Heart right ventricle (tissue), 16 donors: ENCODE measurements around the gene DLD. TPM values are rescaled to one million over a fixed set of nuclear protein-coding genes. Genes with fewer than 3 reads are reported as not detected.
A peak's percentile ranks its signal among the peaks of the same experiment; 100 is the strongest.

Experiments used
- ATAC-seq, 8 donors: fragments of 200-7000 bp; cut with Tn5 transposase; one replicate each; pipeline ENCODE4 v1.9.1; 2020; ENCODE audit warnings: mild to moderate bottlenecking in 8 of 8, moderate library complexity in 8 of 8, moderate number of reproducible peaks in 1 of 8
- DNase-seq, 2 donors: peaks; one replicate each; pipeline ENCODE4 v3.0.0-alpha.2; 2020
- H3K27ac ChIP-seq, 10 donors: fragments of 200-600 bp; sonication (generic) in 2 of 10; one replicate each; pipeline versions ENCODE4 v1.5.0 to v1.8.0; 2020 to 2022; ENCODE audit warnings: mild to moderate bottlenecking in 3 of 10
- H3K27me3 ChIP-seq, 7 donors: fragments of 200-600 bp; one replicate each; pipeline ENCODE4 v1.8.0; 2021 to 2022; ENCODE audit warnings: mild to moderate bottlenecking in 2 of 7
- H3K36me3 ChIP-seq, 9 donors: fragments of 200-600 bp; sonication (generic) in 1 of 9; one replicate each; pipeline versions ENCODE4 v1.5.0 to v1.8.0; 2020 to 2022; ENCODE audit warnings: mild to moderate bottlenecking in 2 of 9
- H3K4me1 ChIP-seq, 9 donors: fragments of 200-600 bp; sonication (generic) in 1 of 9; one replicate each; pipeline versions ENCODE4 v1.5.0 to v1.8.0; 2020 to 2022; ENCODE audit warnings: mild to moderate bottlenecking in 4 of 9
- H3K4me3 ChIP-seq, 10 donors: fragments of 200-600 bp; sonication (generic) in 2 of 10; one replicate each; pipeline versions ENCODE4 v1.5.0 to v1.8.0; 2020 to 2022; ENCODE audit warnings: mild to moderate bottlenecking in 7 of 10, moderate library complexity in 2 of 10
- H3K9me3 ChIP-seq, 11 donors: fragments of 200-600 bp in 10 of 11; sonication (generic) in 2 of 11; one replicate each; pipeline versions ENCODE4 v1.5.0 to v1.8.0; 2013 to 2022; ENCODE audit warnings: mild to moderate bottlenecking in 2 of 11, control low read depth in 1 of 11, moderate library complexity in 1 of 11
- WGBS, 2 donors: extraction: QIAGEN DNeasy Blood & Tissue Kit; methylation state at CpG; one replicate each; pipeline ENCODE4 v1.1.7; 2013; ENCODE audit warnings: inconsistent platforms in 1 of 2; 5-methylcytosine and 5-hydroxymethylcytosine counted together
- intact Hi-C, 10 donors: fragments of 100-400 bp; cut with DNase I; formaldehyde crosslinking; loops; one replicate each; pipeline versions ENCODE4 v1.11.1 to v1.14.2; 2022
- polyA plus RNA-seq, 2 donors: library from polyadenylated mRNA; stranded (reverse); fragments of 200-250 nt; gene quantifications; one replicate each; pipeline ENCODE4 v1.2.3, GENCODE V29; 2013
- total RNA-seq, 10 donors: library from RNA; stranded (reverse); fragmentation: NEBNext Ultra II Directional in 3 of 10; extraction: Animal tissue kit (Norgen Biotek cat#: 25700) in 3 of 10; gene quantifications; one replicate each; pipeline versions ENCODE4 v1.2.1 to v1.2.4, GENCODE V29; 2021 to 2023
- TF ChIP-seq, protein P1 (sequence below), 9 donors: fragments of 200-600 bp; sonication (generic) in 2 of 9; IDR thresholded peaks; one replicate each; pipeline versions ENCODE4 v1.5.0 to v1.8.0; 2021 to 2022; ENCODE audit warnings: antibody characterized with exemption in 9 of 9, mild to moderate bottlenecking in 5 of 9, moderate library complexity in 1 of 9
- donor health status: Arrhythmogenic right ventricular cardiomyopathy.
- donor health status: ischemic (EF 13 %, LVEDD 7.1; RV severe dilation, severe dysfunction).
- donor health status: healthy with polysubstance abuse.
- donor health status: DM: no; HTN: yes; CAD: no.
- donor health status: DM: no; HTN: no; CAD: no.
- donor health status: ischemic (EF 25% LVEDD 6.9; RV normal size, moderate dysfunction).
- donor health status: ischemic (EF 25% LVEDD 5.7; RV mildly dilated, moderate dysfunction).
- donor health status: healthy.
- donor health status: DM: yes; HTN: yes; CAD: no.
- donor health status: Ischemic cardiomyopathy.
- donor health status: ischemic (EF 35%, LVEDD 5.7; RV mildly dilated, moderate dysfunction).
- donor health status: nonischemic (EF 11% LVEDD 7.7; RV severe dilation, severe dysfunction).
- donor health status: DM: yes; HTN: yes; CAD: no.
- donor health status: PGD.
- donor health status: ischemic (EF 29% LVEDD 5.4; RV normal size, mild dysfunction).
- donor health status: nonischemic (EF 23%, LVEDD 6.1; RV moderate dilation, normal function).

DLD gene
- total and polyA plus RNA-seq, 12 donors = 41.6 to 402 (median 341) TPM

DNA sequence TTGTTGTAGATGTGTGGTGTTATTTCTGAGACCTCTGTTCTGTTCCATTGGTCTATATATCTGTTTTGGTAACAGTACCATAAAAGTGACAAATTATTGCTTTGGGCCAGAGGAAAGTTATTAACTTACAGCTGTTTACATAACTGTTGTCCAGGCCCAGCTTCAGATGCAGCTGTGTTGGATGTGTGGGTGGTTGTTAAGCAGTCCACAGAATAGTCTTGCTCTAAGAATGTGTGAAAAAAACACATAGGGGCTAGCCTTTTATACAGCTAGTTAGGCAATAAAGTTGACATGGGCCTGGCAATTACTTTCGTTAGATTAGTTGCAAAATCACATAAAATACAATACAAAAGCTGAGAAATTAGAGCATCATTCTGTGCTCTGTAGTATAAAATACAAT lies 31.9 kb downstream of the DLD start:
- DNase-seq = no peak
- Histone ChIP-seq H3K4me1 (peaks cover 0 to 38% (median 10%) of the 10 kb centered on the region in 9 donors), H3K27ac (peak overlapping the region in 2 of 10 donors; percentile 5 to 25), H3K9me3 (no peaks in the 10 kb centered on the region), H3K4me3 (no peak overlapping the region), H3K27me3 (no peaks in the 10 kb centered on the region), H3K36me3 (peaks cover 0 to 100% (median 51%) of the 10 kb centered on the region in 9 donors)
- intact Hi-C loops = loop anchor here in 2 of 10 donors (1.0 to 10.0 kb wide), 2 partner anchors 12 to 222 kb away; no protein-coding TSS in a partner anchor
- TF ChIP-seq, protein P1, sequence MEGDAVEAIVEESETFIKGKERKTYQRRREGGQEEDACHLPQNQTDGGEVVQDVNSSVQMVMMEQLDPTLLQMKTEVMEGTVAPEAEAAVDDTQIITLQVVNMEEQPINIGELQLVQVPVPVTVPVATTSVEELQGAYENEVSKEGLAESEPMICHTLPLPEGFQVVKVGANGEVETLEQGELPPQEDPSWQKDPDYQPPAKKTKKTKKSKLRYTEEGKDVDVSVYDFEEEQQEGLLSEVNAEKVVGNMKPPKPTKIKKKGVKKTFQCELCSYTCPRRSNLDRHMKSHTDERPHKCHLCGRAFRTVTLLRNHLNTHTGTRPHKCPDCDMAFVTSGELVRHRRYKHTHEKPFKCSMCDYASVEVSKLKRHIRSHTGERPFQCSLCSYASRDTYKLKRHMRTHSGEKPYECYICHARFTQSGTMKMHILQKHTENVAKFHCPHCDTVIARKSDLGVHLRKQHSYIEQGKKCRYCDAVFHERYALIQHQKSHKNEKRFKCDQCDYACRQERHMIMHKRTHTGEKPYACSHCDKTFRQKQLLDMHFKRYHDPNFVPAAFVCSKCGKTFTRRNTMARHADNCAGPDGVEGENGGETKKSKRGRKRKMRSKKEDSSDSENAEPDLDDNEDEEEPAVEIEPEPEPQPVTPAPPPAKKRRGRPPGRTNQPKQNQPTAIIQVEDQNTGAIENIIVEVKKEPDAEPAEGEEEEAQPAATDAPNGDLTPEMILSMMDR (IDR thresholded peaks at IDR 0.05) = no peak
- WGBS, 2 donors = 76 to 78% methylated on average over 1 of the region's 1 CpG
- peak in 6 of 8 donors; percentile 39 to 69 (median 53) for ATAC-seq

DNA sequence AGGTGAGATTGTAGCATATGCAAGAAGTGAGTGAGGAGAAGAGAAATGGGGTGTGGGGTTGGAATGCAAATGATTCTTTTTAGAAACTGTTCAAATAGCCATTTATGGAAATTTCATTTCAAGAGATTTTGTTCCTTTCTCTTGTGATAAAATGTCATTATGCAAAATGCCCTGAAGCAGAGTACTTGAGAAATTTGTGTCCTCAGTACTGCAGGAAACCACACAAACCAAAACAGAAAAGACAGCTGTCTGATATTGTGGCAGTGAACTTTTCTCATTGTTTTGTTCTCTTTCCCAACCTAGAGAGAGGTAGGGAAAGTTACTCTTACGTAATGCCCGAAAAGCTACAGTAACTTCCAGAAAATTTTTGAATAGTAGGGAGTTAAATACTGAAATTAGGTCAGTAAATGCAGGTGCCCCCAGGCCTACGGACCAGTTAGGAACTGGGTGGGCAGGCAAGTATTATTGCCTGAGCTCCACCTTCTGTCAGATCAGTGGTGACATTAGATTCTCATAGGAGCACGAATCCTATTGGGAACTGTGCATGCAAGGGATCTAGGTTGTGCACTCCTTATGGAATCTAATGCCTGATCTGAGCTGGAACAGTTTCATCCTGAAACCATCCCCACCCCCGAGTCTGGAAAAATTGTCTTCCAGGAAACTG lies 34.0 kb downstream of the DLD start:
- Histone ChIP-seq H3K9me3 (no peaks in the 10 kb centered on the region), H3K4me1 (peaks cover 0 to 38% (median 10%) of the 10 kb centered on the region in 9 donors), H3K27me3 (no peaks in the 10 kb centered on the region), H3K36me3 (peaks cover 0 to 100% (median 52%) of the 10 kb centered on the region in 9 donors), H3K4me3 (no peak overlapping the region), H3K27ac (peak overlapping the region in 1 of 10 donors; percentile 6)
- intact Hi-C loops = loop anchor here in 2 of 10 donors (5.0 to 10.0 kb wide), 2 partner anchors 220 to 222 kb away; no protein-coding TSS in a partner anchor
- TF ChIP-seq, protein P1 (IDR thresholded peaks at IDR 0.05) = no peak
- ATAC-seq = peak in 2 of 8 donors; percentile 3 to 19
- no peak for DNase-seq
- 71 to 74% methylated on average over 5 of the region's 5 CpGs for WGBS, 2 donors

- peak in 2 of 8 donors; percentile 24 to 49 for ATAC-seq
These were observed 35.5 kb downstream of the DLD start for GRCh38 chr7:107926481-107926880.

More at GRCh38 chr7:107926481-107926880, 35.5 kb downstream of the DLD start:
- Histone ChIP-seq H3K36me3 (peaks cover 0 to 100% (median 65%) of the 10 kb centered on the region in 9 donors), H3K27me3 (no peaks in the 10 kb centered on the region), H3K27ac (peak overlapping the region in 3 of 10 donors; percentile 6 to 14 (median 13)), H3K4me1 (peaks cover 0 to 31% (median 10%) of the 10 kb centered on the region in 9 donors), H3K4me3 (no peak overlapping the region), H3K9me3 (no peaks in the 10 kb centered on the region)
- WGBS, 2 donors = 88 to 93% methylated on average over 1 of the region's 1 CpG
- TF ChIP-seq, protein P1 (IDR thresholded peaks at IDR 0.05) = no peak
- DNase-seq = no peak
- intact Hi-C loops = loop anchor here in 2 of 10 donors (5.0 to 10.0 kb wide), 2 partner anchors 218 to 221 kb away; no protein-coding TSS in a partner anchor
